ENCODE measurements around the gene KLHL29.

- TF ChIP-seq CTCF (IDR thresholded peaks at IDR 0.05), result no peak
- TF ChIP-seq POLR2A (IDR thresholded peaks at IDR 0.05), result no peak
- TF ChIP-seq EP300 (IDR thresholded peaks at IDR 0.05), result no peak
These were observed 301.5 kb downstream of the KLHL29 start for GRCh38 chr2:23686405-23687029.

All from tibial nerve (tissue), 4 donors.